Measurements from ENCODE around the gene SMIM10L1. TPM values are rescaled to one million over a fixed set of nuclear protein-coding genes. Genes with fewer than 3 reads are reported as not detected.

SMIM10L1 gene
- polyA plus RNA-seq (2012; ENCODE audit: insufficient read length, low read depth): 7.5 TPM

GRCh38 chr12:11171145-11171968, at the start of gene SMIM10L1:
Gene SMIM10L1, plus strand, starts transcription at chr12:11171194. Its CDS starts 163 bp downstream, at chr12:11171357.
- TF ChIP-seq FOXP2 (optimal IDR thresholded peaks at IDR 0.05; ENCODE audit: borderline replicate concordance, extremely low read depth, extremely low read length, insufficient read depth): peak; percentile 30
- peak; percentile 53; the same call in 1 of the 2 replicates for TF ChIP-seq SIN3A (IDR thresholded peaks at IDR 0.05; ENCODE audit: borderline replicate concordance, insufficient read depth, low read length)
- TF ChIP-seq TAF1 (IDR thresholded peaks at IDR 0.05; ENCODE audit: borderline replicate concordance, insufficient read depth, low read length): peak; percentile 63
- peak; percentile 95 for TF ChIP-seq POLR2AphosphoS5 (IDR thresholded peaks at IDR 0.05; ENCODE audit: low read depth, low read length)
- TF ChIP-seq, protein P1, sequence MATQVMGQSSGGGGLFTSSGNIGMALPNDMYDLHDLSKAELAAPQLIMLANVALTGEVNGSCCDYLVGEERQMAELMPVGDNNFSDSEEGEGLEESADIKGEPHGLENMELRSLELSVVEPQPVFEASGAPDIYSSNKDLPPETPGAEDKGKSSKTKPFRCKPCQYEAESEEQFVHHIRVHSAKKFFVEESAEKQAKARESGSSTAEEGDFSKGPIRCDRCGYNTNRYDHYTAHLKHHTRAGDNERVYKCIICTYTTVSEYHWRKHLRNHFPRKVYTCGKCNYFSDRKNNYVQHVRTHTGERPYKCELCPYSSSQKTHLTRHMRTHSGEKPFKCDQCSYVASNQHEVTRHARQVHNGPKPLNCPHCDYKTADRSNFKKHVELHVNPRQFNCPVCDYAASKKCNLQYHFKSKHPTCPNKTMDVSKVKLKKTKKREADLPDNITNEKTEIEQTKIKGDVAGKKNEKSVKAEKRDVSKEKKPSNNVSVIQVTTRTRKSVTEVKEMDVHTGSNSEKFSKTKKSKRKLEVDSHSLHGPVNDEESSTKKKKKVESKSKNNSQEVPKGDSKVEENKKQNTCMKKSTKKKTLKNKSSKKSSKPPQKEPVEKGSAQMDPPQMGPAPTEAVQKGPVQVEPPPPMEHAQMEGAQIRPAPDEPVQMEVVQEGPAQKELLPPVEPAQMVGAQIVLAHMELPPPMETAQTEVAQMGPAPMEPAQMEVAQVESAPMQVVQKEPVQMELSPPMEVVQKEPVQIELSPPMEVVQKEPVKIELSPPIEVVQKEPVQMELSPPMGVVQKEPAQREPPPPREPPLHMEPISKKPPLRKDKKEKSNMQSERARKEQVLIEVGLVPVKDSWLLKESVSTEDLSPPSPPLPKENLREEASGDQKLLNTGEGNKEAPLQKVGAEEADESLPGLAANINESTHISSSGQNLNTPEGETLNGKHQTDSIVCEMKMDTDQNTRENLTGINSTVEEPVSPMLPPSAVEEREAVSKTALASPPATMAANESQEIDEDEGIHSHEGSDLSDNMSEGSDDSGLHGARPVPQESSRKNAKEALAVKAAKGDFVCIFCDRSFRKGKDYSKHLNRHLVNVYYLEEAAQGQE (IDR thresholded peaks at IDR 0.05; ENCODE audit: insufficient read depth in 1 of 2, low read depth in 2 of 2, low read length in 2 of 2): peak in 1 of 2 experiments; percentile 14; a peak in 1 of 4 replicates

DNA sequence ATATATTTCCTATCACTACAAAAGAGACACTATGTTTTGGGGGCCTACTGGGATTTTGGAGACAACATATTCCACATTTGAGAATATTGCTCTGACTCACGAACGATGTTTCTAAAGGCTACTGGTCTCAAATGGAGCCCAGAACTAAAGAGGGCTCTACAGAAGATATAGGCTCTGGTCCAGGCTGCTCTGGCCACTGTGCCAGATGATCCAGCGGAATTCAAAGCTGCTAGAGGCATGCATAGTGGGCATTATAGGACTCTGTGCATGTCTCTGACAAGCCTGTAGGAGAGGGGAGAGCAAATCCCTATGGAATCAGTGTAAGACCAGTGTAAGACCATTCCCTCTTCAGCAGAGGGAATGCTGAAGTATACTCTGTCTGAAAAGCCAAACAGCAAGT, 40.6 kb upstream of the SMIM10L1 start:
- no peak for TF ChIP-seq FOXP2 (optimal IDR thresholded peaks at IDR 0.05; ENCODE audit: borderline replicate concordance, extremely low read depth, extremely low read length, insufficient read depth)
- no peak for TF ChIP-seq SIN3A (IDR thresholded peaks at IDR 0.05; ENCODE audit: borderline replicate concordance, insufficient read depth, low read length)
- no peak for TF ChIP-seq POLR2AphosphoS5 (IDR thresholded peaks at IDR 0.05; ENCODE audit: low read depth, low read length)
- TF ChIP-seq, protein P1 (IDR thresholded peaks at IDR 0.05; ENCODE audit: insufficient read depth in 1 of 2, low read depth in 2 of 2, low read length in 2 of 2): no peak
- no peak for TF ChIP-seq TAF1 (IDR thresholded peaks at IDR 0.05; ENCODE audit: borderline replicate concordance, insufficient read depth, low read length)

DNA sequence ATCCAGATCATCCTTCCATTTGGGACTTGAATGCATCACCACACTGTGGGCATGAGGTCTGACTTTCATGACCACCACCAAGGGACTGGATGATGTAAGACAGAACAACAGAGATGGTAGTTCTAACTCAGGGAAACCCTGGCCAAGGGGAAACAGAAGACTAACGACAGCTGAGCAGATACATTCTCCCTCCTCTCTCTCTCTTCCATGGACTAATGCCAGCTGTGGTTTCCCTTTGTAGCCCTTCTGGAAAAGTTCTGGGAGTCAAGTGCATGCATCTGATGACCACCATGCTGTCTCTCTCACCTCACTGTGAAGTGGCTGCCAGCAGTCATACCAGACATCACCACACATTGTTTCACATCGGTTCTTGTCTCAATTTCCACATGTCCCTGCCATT, 40.0 kb upstream of the SMIM10L1 start:
- TF ChIP-seq TAF1 (IDR thresholded peaks at IDR 0.05; ENCODE audit: borderline replicate concordance, insufficient read depth, low read length): no peak
- TF ChIP-seq FOXP2 (optimal IDR thresholded peaks at IDR 0.05; ENCODE audit: borderline replicate concordance, extremely low read depth, extremely low read length, insufficient read depth): no peak
- TF ChIP-seq, protein P1 (IDR thresholded peaks at IDR 0.05; ENCODE audit: insufficient read depth in 1 of 2, low read depth in 2 of 2, low read length in 2 of 2): no peak
- no peak for TF ChIP-seq SIN3A (IDR thresholded peaks at IDR 0.05; ENCODE audit: borderline replicate concordance, insufficient read depth, low read length)
- no peak for TF ChIP-seq POLR2AphosphoS5 (IDR thresholded peaks at IDR 0.05; ENCODE audit: low read depth, low read length)

DNA sequence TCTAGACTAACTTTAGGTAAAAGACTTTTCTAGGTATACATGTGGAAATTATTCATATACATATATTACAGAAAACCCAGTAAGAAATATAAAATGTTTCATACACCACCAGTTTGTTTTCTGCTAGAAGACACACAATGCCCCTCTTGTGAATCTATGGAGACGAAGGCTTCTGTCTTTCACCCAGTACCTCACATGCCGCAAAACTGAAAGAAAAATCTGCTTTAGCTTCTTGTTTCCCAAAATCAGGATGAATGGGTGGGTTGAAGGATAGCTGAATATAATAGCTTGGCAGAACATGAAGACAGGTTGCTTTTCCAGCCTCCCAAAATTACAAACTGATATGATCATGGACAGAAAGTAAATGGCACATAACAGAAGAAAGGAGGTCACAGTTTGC, 37.8 kb upstream of the SMIM10L1 start:
- TF ChIP-seq, protein P1 (IDR thresholded peaks at IDR 0.05; ENCODE audit: insufficient read depth in 1 of 2, low read depth in 2 of 2, low read length in 2 of 2): no peak
- TF ChIP-seq FOXP2 (optimal IDR thresholded peaks at IDR 0.05; ENCODE audit: borderline replicate concordance, extremely low read depth, extremely low read length, insufficient read depth): no peak
- no peak for TF ChIP-seq TAF1 (IDR thresholded peaks at IDR 0.05; ENCODE audit: borderline replicate concordance, insufficient read depth, low read length)
- TF ChIP-seq SIN3A (IDR thresholded peaks at IDR 0.05; ENCODE audit: borderline replicate concordance, insufficient read depth, low read length): no peak
- TF ChIP-seq POLR2AphosphoS5 (IDR thresholded peaks at IDR 0.05; ENCODE audit: low read depth, low read length): no peak

All from PFSK-1 (cell line).